ENCODE results near the gene IGSF9.
"Not testable (repeated sequence)": the region's sequence is repeated elsewhere in the genome, so short reads cannot be mapped to it uniquely, and the experiment has no call there.

The IGSF9 gene

DNA sequence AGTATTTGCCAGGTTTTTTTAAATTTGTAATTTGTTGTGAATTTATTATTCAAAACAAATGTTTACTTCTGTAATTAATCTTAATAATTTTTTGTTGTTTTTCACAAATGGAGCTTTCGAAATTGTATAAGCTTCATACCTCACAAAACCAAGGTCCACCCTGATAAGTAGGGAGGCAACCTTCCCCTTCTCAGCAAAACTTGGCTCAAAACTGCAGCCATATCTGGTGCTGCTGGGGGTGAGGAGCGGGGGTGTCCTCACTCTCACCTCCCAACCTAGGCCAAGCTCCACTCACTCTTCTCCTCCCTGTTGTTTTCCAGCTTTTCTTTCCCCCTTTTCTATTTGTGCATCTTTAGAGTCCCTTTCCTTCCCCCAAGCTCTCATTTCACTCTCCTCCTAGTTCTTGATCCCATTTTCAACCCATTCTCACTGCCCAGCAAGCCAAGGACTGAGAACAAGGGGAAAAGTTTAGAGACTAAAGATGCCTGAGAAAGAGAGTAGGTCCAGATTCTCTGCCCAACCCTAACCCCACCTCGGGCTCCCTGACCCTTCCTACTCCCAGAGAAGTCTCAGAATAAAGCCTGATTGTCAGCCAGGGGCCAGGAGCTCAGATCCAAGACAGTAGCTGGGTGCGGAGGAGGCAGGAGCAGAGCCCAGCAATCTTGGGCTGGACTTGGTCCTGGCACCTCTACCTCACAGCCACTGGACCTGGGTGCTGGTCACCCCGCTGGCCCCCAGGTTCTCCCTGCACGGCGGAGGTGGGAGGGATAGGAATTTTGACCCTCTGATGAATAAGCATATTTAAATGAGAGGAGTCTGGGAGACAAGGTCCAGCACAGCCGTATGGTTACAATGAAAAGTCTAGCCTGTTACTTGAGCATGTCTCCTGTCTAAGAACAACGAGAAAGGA is 37.1 kb downstream of the IGSF9 start:
- H3K9ac ChIP-seq (ENCODE audit: low read length) = no peak overlapping the region
- TF ChIP-seq EZH2 (optimal IDR thresholded peaks at IDR 0.05; ENCODE audit: low read depth, low read length) = no peak
- no peak for TF ChIP-seq EZH2phosphoT487 (IDR thresholded peaks at IDR 0.05; ENCODE audit: low read length)
- TF ChIP-seq, protein P1, sequence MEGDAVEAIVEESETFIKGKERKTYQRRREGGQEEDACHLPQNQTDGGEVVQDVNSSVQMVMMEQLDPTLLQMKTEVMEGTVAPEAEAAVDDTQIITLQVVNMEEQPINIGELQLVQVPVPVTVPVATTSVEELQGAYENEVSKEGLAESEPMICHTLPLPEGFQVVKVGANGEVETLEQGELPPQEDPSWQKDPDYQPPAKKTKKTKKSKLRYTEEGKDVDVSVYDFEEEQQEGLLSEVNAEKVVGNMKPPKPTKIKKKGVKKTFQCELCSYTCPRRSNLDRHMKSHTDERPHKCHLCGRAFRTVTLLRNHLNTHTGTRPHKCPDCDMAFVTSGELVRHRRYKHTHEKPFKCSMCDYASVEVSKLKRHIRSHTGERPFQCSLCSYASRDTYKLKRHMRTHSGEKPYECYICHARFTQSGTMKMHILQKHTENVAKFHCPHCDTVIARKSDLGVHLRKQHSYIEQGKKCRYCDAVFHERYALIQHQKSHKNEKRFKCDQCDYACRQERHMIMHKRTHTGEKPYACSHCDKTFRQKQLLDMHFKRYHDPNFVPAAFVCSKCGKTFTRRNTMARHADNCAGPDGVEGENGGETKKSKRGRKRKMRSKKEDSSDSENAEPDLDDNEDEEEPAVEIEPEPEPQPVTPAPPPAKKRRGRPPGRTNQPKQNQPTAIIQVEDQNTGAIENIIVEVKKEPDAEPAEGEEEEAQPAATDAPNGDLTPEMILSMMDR (IDR thresholded peaks at IDR 0.05; ENCODE audit: low read length) = no peak
- no peaks in the 10 kb centered on the region for H3K27me3 ChIP-seq (replicated peaks; ENCODE audit: insufficient read depth, low read length)
- H4K20me1 ChIP-seq (ENCODE audit: insufficient read depth, low read length) = no peaks in the 10 kb centered on the region
- H3K9me3 ChIP-seq (replicated peaks; ENCODE audit: insufficient read depth, low read length) = no peaks in the 10 kb centered on the region
- H3K4me3 ChIP-seq (ENCODE audit: low read length) = no peak overlapping the region
- no peak overlapping the region for H3K4me2 ChIP-seq (ENCODE audit: low read depth, low read length)
- H3K27ac ChIP-seq (ENCODE audit: low read length) = no peak overlapping the region
- DNase-seq = no peak
- H3K4me1 ChIP-seq (ENCODE audit: low read length) = peaks cover 20% of the 10 kb centered on the region
- H3F3A ChIP-seq (ENCODE audit: insufficient read depth, low read length) = no peaks in the 10 kb centered on the region
- H3K9me2 ChIP-seq (replicated peaks; ENCODE audit: insufficient read depth, low read length) = no peaks in the 10 kb centered on the region
- no peaks in the 10 kb centered on the region for H3K79me2 ChIP-seq (ENCODE audit: low read length)
- no peaks in the 10 kb centered on the region for H3K36me3 ChIP-seq (replicated peaks; ENCODE audit: insufficient read depth, low read length)
- no peak overlapping the region for H2AFZ ChIP-seq (ENCODE audit: low read length)

DNA sequence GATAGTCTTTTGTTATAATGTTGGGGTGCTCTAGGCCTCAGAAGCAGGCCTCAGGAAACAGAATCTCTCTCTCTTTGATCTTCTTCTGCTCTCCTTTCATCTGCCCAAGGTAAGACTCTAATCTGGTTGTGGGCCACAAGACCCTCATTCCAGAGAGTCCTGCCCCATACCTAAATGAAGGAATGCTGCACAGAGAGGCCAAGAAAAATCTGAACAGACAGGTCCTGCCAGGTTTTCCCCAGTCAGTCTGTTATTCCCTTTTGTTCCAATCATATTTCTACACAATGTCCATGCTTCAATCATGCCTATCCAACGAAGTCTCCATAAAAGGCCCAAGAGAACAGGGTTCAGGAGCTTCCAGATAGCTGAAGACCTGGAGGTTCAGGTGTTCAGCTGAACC is 38.5 kb downstream of the IGSF9 start:
- Histone ChIP-seq H3K9me2 (replicated peaks; ENCODE audit: insufficient read depth, low read length) (no peaks in the 10 kb centered on the region), H3K79me2 (ENCODE audit: low read length) (no peaks in the 10 kb centered on the region), H3K4me2 (ENCODE audit: low read depth, low read length) (no peak overlapping the region), H3K9me3 (replicated peaks; ENCODE audit: insufficient read depth, low read length) (no peaks in the 10 kb centered on the region), H3K27me3 (replicated peaks; ENCODE audit: insufficient read depth, low read length) (no peaks in the 10 kb centered on the region), H3K36me3 (replicated peaks; ENCODE audit: insufficient read depth, low read length) (no peaks in the 10 kb centered on the region), H3K4me1 (ENCODE audit: low read length) (peaks cover 20% of the 10 kb centered on the region), H2AFZ (ENCODE audit: low read length) (no peak overlapping the region), H4K20me1 (ENCODE audit: insufficient read depth, low read length) (no peaks in the 10 kb centered on the region), H3K4me3 (ENCODE audit: low read length) (no peak overlapping the region), H3F3A (ENCODE audit: insufficient read depth, low read length) (no peaks in the 10 kb centered on the region), H3K27ac (ENCODE audit: low read length) (no peak overlapping the region), H3K9ac (ENCODE audit: low read length) (no peak overlapping the region)
- no peak for TF ChIP-seq EZH2phosphoT487 (IDR thresholded peaks at IDR 0.05; ENCODE audit: low read length)
- TF ChIP-seq, protein P1 (IDR thresholded peaks at IDR 0.05; ENCODE audit: low read length) = no peak
- TF ChIP-seq EZH2 (optimal IDR thresholded peaks at IDR 0.05; ENCODE audit: low read depth, low read length) = no peak
- no peak for DNase-seq

GRCh38 chr1:159904036-159904435 is 41.4 kb downstream of the IGSF9 start:
- not testable (repeated sequence) for DNase-seq; H3K79me2 ChIP-seq (ENCODE audit: low read length); H3K4me1 ChIP-seq (ENCODE audit: low read length)

DNA sequence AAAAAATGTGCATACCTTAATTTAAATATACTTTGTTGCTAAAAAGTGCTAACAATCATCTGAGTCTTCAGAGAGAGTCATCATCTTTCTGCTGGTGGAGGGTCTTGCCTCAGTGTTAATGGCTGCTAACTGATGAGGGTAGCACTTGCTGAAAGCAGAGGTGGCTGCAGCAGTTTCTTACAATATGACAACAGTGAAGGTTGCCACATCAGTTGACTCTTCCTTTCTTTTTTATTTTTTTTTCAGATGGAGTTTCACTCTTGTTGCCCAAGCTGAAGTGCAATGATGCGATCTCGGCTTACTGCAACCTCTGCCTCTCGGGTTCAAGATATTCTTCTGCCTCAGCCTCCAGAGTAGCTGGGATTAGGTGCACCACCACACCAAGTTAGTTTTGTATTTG is 42.9 kb downstream of the IGSF9 start:
- Histone ChIP-seq H4K20me1 (ENCODE audit: insufficient read depth, low read length) (no peaks in the 10 kb centered on the region), H3K4me3 (ENCODE audit: low read length) (no peak overlapping the region), H3K4me2 (ENCODE audit: low read depth, low read length) (no peak overlapping the region), H3K27ac (ENCODE audit: low read length) (no peak overlapping the region), H3K9ac (ENCODE audit: low read length) (no peak overlapping the region), H3K27me3 (replicated peaks; ENCODE audit: insufficient read depth, low read length) (no peaks in the 10 kb centered on the region), H3K79me2 (ENCODE audit: low read length) (no peaks in the 10 kb centered on the region), H3K36me3 (replicated peaks; ENCODE audit: insufficient read depth, low read length) (no peaks in the 10 kb centered on the region), H2AFZ (ENCODE audit: low read length) (no peak overlapping the region), H3K9me2 (replicated peaks; ENCODE audit: insufficient read depth, low read length) (no peaks in the 10 kb centered on the region), H3F3A (ENCODE audit: insufficient read depth, low read length) (no peaks in the 10 kb centered on the region), H3K4me1 (ENCODE audit: low read length) (no peaks in the 10 kb centered on the region), H3K9me3 (replicated peaks; ENCODE audit: insufficient read depth, low read length) (no peaks in the 10 kb centered on the region)
- no peak for DNase-seq
- TF ChIP-seq EZH2 (optimal IDR thresholded peaks at IDR 0.05; ENCODE audit: low read depth, low read length) = no peak
- TF ChIP-seq EZH2phosphoT487 (IDR thresholded peaks at IDR 0.05; ENCODE audit: low read length) = no peak
- TF ChIP-seq, protein P1 (IDR thresholded peaks at IDR 0.05; ENCODE audit: low read length) = no peak

More at GRCh38 chr1:159904036-159904435, 41.4 kb downstream of the IGSF9 start:
- H3K9me2 ChIP-seq (replicated peaks; ENCODE audit: insufficient read depth, low read length); H2AFZ ChIP-seq (ENCODE audit: low read length); H3K36me3 ChIP-seq (replicated peaks; ENCODE audit: insufficient read depth, low read length); H3K9me3 ChIP-seq (replicated peaks; ENCODE audit: insufficient read depth, low read length); H3K9ac ChIP-seq (ENCODE audit: low read length); H3K27ac ChIP-seq (ENCODE audit: low read length); H3K27me3 ChIP-seq (replicated peaks; ENCODE audit: insufficient read depth, low read length); H3K4me2 ChIP-seq (ENCODE audit: low read depth, low read length); H4K20me1 ChIP-seq (ENCODE audit: insufficient read depth, low read length); H3F3A ChIP-seq (ENCODE audit: insufficient read depth, low read length); H3K4me3 ChIP-seq (ENCODE audit: low read length): not testable (repeated sequence)

Data from MM.1S (cell line).